ENCODE measurements around the gene CLPSL1.

CLPSL1 gene

GRCh38 chr6:35757456-35758123 is 23.2 kb upstream of the CLPSL1 start:
- no peak for DNase-seq (ENCODE audit: low read depth in 3 of 3)

- DNase-seq (ENCODE audit: low read depth in 3 of 3): no peak
Observed at GRCh38 chr6:35759426-35759825, 21.4 kb upstream of the CLPSL1 start.

- DNase-seq (ENCODE audit: low read depth in 3 of 3): no peak
Observed at GRCh38 chr6:35765739-35766138, 15.1 kb upstream of the CLPSL1 start.

GRCh38 chr6:35769211-35769610 is 11.6 kb upstream of the CLPSL1 start:
- no peak for DNase-seq (ENCODE audit: low read depth in 3 of 3)

GRCh38 chr6:35771343-35771627 is 9.5 kb upstream of the CLPSL1 start:
- DNase-seq (ENCODE audit: low read depth in 3 of 3): no peak

- no peak for DNase-seq (ENCODE audit: low read depth in 3 of 3)
Observed at GRCh38 chr6:35774116-35774794, 6.6 kb upstream of the CLPSL1 start.

GRCh38 chr6:35775031-35775430 is 5.8 kb upstream of the CLPSL1 start:
- no peak for DNase-seq (ENCODE audit: low read depth in 3 of 3)

- DNase-seq (ENCODE audit: low read depth in 3 of 3): no peak
Observed at GRCh38 chr6:35776364-35777215, 4.2 kb upstream of the CLPSL1 start, which contains the start of gene CLPSL2. Gene CLPSL2, plus strand, starts transcription at chr6:35776598. Its CDS starts 21 bp downstream, at chr6:35776619.

- no peak for DNase-seq (ENCODE audit: low read depth in 3 of 3)
Observed at GRCh38 chr6:35777356-35778102, 3.3 kb upstream of the CLPSL1 start.

- DNase-seq (ENCODE audit: low read depth in 3 of 3): no peak
Observed at GRCh38 chr6:35778437-35778836, 2.4 kb upstream of the CLPSL1 start.

- DNase-seq (ENCODE audit: low read depth in 3 of 3): no peak
Observed at GRCh38 chr6:35781290-35781689, 471 bp downstream of the CLPSL1 start.

- no peak for DNase-seq (ENCODE audit: low read depth in 3 of 3)
Observed at GRCh38 chr6:35782424-35782823, 1.6 kb downstream of the CLPSL1 start.

- DNase-seq (ENCODE audit: low read depth in 3 of 3): no peak
Observed at GRCh38 chr6:35784200-35784599, 3.4 kb downstream of the CLPSL1 start.

- no peak for DNase-seq (ENCODE audit: low read depth in 3 of 3)
Observed at GRCh38 chr6:35786272-35786671, 5.5 kb downstream of the CLPSL1 start.

GRCh38 chr6:35786810-35787209 is 6.0 kb downstream of the CLPSL1 start:
- no peak for DNase-seq (ENCODE audit: low read depth in 3 of 3)

GRCh38 chr6:35787266-35788218 is 6.7 kb downstream of the CLPSL1 start:
- DNase-seq (ENCODE audit: low read depth in 3 of 3): no peak

GRCh38 chr6:35788423-35788982 is 7.7 kb downstream of the CLPSL1 start:
- DNase-seq (ENCODE audit: low read depth in 3 of 3): no peak

- no peak for DNase-seq (ENCODE audit: low read depth in 3 of 3)
Observed at GRCh38 chr6:35790683-35791082, 9.9 kb downstream of the CLPSL1 start.

GRCh38 chr6:35794536-35795452 is 14.0 kb downstream of the CLPSL1 start:
- no peak for DNase-seq (ENCODE audit: low read depth in 3 of 3)

All from stimulated activated CD4-positive, alpha-beta T cell treated with anti-CD3 and anti-CD28 coated beads, TNF-alpha, amount 100 ng/mL, for 24 hours (primary cell).